Measurements from ENCODE around the gene PSMB4.
A peak's percentile ranks its signal among the peaks of the same experiment; 100 is the strongest.
"Not testable (repeated sequence)": the region's sequence is repeated elsewhere in the genome, so short reads cannot be mapped to it uniquely, and the experiment has no call there.

PSMB4 gene

GRCh38 chr1:151425103-151425502 lies 25.7 kb downstream of the PSMB4 start:
- DNase-seq (ENCODE audit: low read depth, low spot score) = no peak
- no peak overlapping the region for H3K4me3 ChIP-seq (ENCODE audit: low read length)

- no peak overlapping the region for H3K4me3 ChIP-seq (ENCODE audit: low read length)
- DNase-seq (ENCODE audit: low read depth, low spot score) = no peak
Measured at GRCh38 chr1:151428068-151428467, 28.7 kb downstream of the PSMB4 start.

GRCh38 chr1:151433827-151434226 lies 34.5 kb downstream of the PSMB4 start:
- not testable (repeated sequence) for H3K4me3 ChIP-seq (ENCODE audit: low read length); DNase-seq (ENCODE audit: low read depth, low spot score)

GRCh38 chr1:151435174-151435573 lies 35.8 kb downstream of the PSMB4 start:
- H3K4me3 ChIP-seq (ENCODE audit: low read length) = no peak overlapping the region
- DNase-seq (ENCODE audit: low read depth, low spot score) = no peak

GRCh38 chr1:151436985-151437384 lies 37.6 kb downstream of the PSMB4 start:
- peak; percentile 12 for DNase-seq (ENCODE audit: low read depth, low spot score)
- no peak overlapping the region for H3K4me3 ChIP-seq (ENCODE audit: low read length)

- H3K4me3 ChIP-seq (ENCODE audit: low read length); DNase-seq (ENCODE audit: low read depth, low spot score): not testable (repeated sequence)
Measured at GRCh38 chr1:151437396-151437795, 38.0 kb downstream of the PSMB4 start.

GRCh38 chr1:151443846-151444782 lies 44.7 kb downstream of the PSMB4 start:
- peak; percentile 71 for DNase-seq (ENCODE audit: low read depth, low spot score)

GRCh38 chr1:151444783-151445177 lies 45.4 kb downstream of the PSMB4 start:
- DNase-seq (ENCODE audit: low read depth, low spot score) = no peak
- no peak overlapping the region for H3K4me3 ChIP-seq (ENCODE audit: low read length)

More at GRCh38 chr1:151443846-151444782, 44.7 kb downstream of the PSMB4 start:
- H3K4me3 ChIP-seq (ENCODE audit: low read length) = no peak overlapping the region

GRCh38 chr1:151447696-151448095 lies 48.3 kb downstream of the PSMB4 start:
- DNase-seq (ENCODE audit: low read depth, low spot score) = no peak
- no peak overlapping the region for H3K4me3 ChIP-seq (ENCODE audit: low read length)
